BLaER1 treated with 17β-estradiol and CSF1 and Interleukin-3, amounts not matched to agents 10 nM and 100 nM (cell line): ENCODE results near the gene NRSN2.

Experiments used
- H3K27ac ChIP-seq, 11 experiments: shearing (Covaris generic); formaldehyde crosslinking; 2 replicates each; pipeline ENCODE4 v1.8.1; 2022
- H3K27me3 ChIP-seq, 11 experiments: shearing (Covaris generic); formaldehyde crosslinking; 2 replicates each; pipeline ENCODE4 v1.8.1; 2022
- H3K36me3 ChIP-seq, 11 experiments: shearing (Covaris generic); formaldehyde crosslinking; 2 replicates each; pipeline ENCODE4 v1.8.1; 2022
- H3K4me1 ChIP-seq, 10 experiments: shearing (Covaris generic); formaldehyde crosslinking; 2 replicates each; pipeline ENCODE4 v1.8.1; 2022
- H3K4me2 ChIP-seq, 11 experiments: shearing (Covaris generic); formaldehyde crosslinking; 2 replicates each; pipeline ENCODE4 v1.8.1; 2022
- H3K4me3 ChIP-seq, 10 experiments: shearing (Covaris generic); formaldehyde crosslinking; 2 replicates each; pipeline ENCODE4 v1.8.1; 2022
- H3K9ac ChIP-seq, 11 experiments: shearing (Covaris generic); formaldehyde crosslinking; 2 replicates each; pipeline ENCODE4 v1.8.1; 2022
- H3K9me3 ChIP-seq, 11 experiments: shearing (Covaris generic); formaldehyde crosslinking; replicated peaks in 1 of 11; 2 replicates each; pipeline ENCODE4 v1.8.1; 2022
- H4K20me1 ChIP-seq, 11 experiments: shearing (Covaris generic); formaldehyde crosslinking; 2 replicates each; pipeline ENCODE4 v1.8.1; 2022
- Cebpa-rat ChIP-seq, 11 experiments: shearing (Covaris generic); IDR thresholded peaks; 2 replicates each; pipeline ENCODE4 v1.8.1; 2022

Gene NRSN2

GRCh38 chr20:346640-347316 is at the start of gene NRSN2:
Gene NRSN2 (plus strand): TSS chr20:347111. CDS start chr20:349644, 2,533 bp downstream.
- Histone ChIP-seq H3K9me3 (peaks cover 0 to 21% (median 6%) of the 10 kb centered on the region in 11 experiments; a peak in 14 of 22 replicates), H3K27ac (peak within 1 kb of the TSS; percentile 63 to 95 (median 86)), H3K4me1 (peaks cover 14 to 31% (median 22%) of the 10 kb centered on the region in 10 experiments), H3K27me3 (no peaks in the 10 kb centered on the region), H3K9ac (peak within 1 kb of the TSS; percentile 79 to 93 (median 85)), H3K4me3 (peak within 1 kb of the TSS; percentile 63 to 81 (median 70)), H3K36me3 (peaks cover 0 to 50% (median 8%) of the 10 kb centered on the region in 11 experiments; a peak in 8 of 22 replicates), H4K20me1 (peaks cover 0 to 5% (median 0%) of the 10 kb centered on the region in 11 experiments; a peak in 3 of 22 replicates), H3K4me2 (peak within 1 kb of the TSS; percentile 83 to 97 (median 92))
- TF ChIP-seq Cebpa-rat (IDR thresholded peaks at IDR 0.05): no peak

GRCh38 chr20:297925-298775 is 48.8 kb upstream of the NRSN2 start:
- TF ChIP-seq Cebpa-rat (IDR thresholded peaks at IDR 0.05): no peak
- peaks cover 28 to 52% (median 35%) of the 10 kb centered on the region in 11 experiments; a peak in 21 of 22 replicates for H4K20me1 ChIP-seq

GRCh38 chr20:298776-299391 is 48.0 kb upstream of the NRSN2 start:
- Histone ChIP-seq H3K9me3 (peaks cover 0 to 10% (median 0%) of the 10 kb centered on the region in 11 experiments; a peak in 5 of 22 replicates), H3K4me3 (peak overlapping the region; percentile 84 to 99 (median 95)), H3K4me2 (peak overlapping the region; percentile 81 to 99 (median 96)), H3K4me1 (peaks cover 39 to 58% (median 53%) of the 10 kb centered on the region in 10 experiments), H3K36me3 (peaks cover 6 to 36% (median 23%) of the 10 kb centered on the region in 11 experiments; a peak in 17 of 22 replicates), H3K9ac (peak overlapping the region; percentile 98 to 100 (median 100)), H3K27ac (peak overlapping the region; percentile 98 to 100 (median 100)), H3K27me3 (no peaks in the 10 kb centered on the region), H4K20me1 (peaks cover 28 to 54% (median 35%) of the 10 kb centered on the region in 11 experiments; a peak in 21 of 22 replicates)
- no peak for TF ChIP-seq Cebpa-rat (IDR thresholded peaks at IDR 0.05)

More at GRCh38 chr20:297925-298775, 48.8 kb upstream of the NRSN2 start:
- Histone ChIP-seq H3K9me3 (peaks cover 0 to 10% (median 0%) of the 10 kb centered on the region in 11 experiments; a peak in 5 of 22 replicates), H3K4me1 (peaks cover 39 to 58% (median 53%) of the 10 kb centered on the region in 10 experiments), H3K4me3 (peak overlapping the region; percentile 84 to 99 (median 95)), H3K36me3 (peaks cover 6 to 36% (median 23%) of the 10 kb centered on the region in 11 experiments; a peak in 17 of 22 replicates), H3K27ac (peak overlapping the region; percentile 98 to 100 (median 100)), H3K9ac (peak overlapping the region; percentile 98 to 100 (median 100)), H3K4me2 (peak overlapping the region; percentile 81 to 99 (median 96)), H3K27me3 (no peaks in the 10 kb centered on the region)

GRCh38 chr20:300345-300990 is 46.4 kb upstream of the NRSN2 start:
- peaks cover 39 to 56% (median 51%) of the 10 kb centered on the region in 10 experiments for H3K4me1 ChIP-seq
- TF ChIP-seq Cebpa-rat (IDR thresholded peaks at IDR 0.05): no peak
- H3K27ac ChIP-seq: 0 out of 22 replicates have a peak overlapping the region, but pooled peaks of 1 of the 11 experiments have one; percentile 35
- H3K4me3 ChIP-seq: peak overlapping the region; percentile 84 to 99 (median 95); a peak in 16 of 20 replicates
- peak overlapping the region in 4 of 11 experiments; percentile 36 to 100 (median 98); a peak in 3 of 22 replicates for H3K9ac ChIP-seq
- peaks cover 28 to 54% (median 35%) of the 10 kb centered on the region in 11 experiments; a peak in 21 of 22 replicates for H4K20me1 ChIP-seq
- H3K36me3 ChIP-seq: peaks cover 6 to 36% (median 23%) of the 10 kb centered on the region in 11 experiments; a peak in 17 of 22 replicates
- H3K4me2 ChIP-seq: peak overlapping the region; percentile 81 to 99 (median 96)
- H3K9me3 ChIP-seq: peaks cover 0 to 10% (median 0%) of the 10 kb centered on the region in 11 experiments; a peak in 5 of 22 replicates
- H3K27me3 ChIP-seq: no peaks in the 10 kb centered on the region

- no peak overlapping the region for H3K9ac ChIP-seq
- no peak for TF ChIP-seq Cebpa-rat (IDR thresholded peaks at IDR 0.05)
- no peak overlapping the region for H3K27ac ChIP-seq
- H3K4me1 ChIP-seq: peaks cover 29 to 44% (median 37%) of the 10 kb centered on the region in 10 experiments
- H3K4me3 ChIP-seq: no peak overlapping the region
- peaks cover 0 to 10% (median 0%) of the 10 kb centered on the region in 11 experiments; a peak in 5 of 22 replicates for H3K9me3 ChIP-seq
- peaks cover 6 to 36% (median 23%) of the 10 kb centered on the region in 11 experiments; a peak in 17 of 22 replicates for H3K36me3 ChIP-seq
- peak overlapping the region in 8 of 11 experiments; percentile 3 to 99 (median 27); a peak in 10 of 22 replicates for H3K4me2 ChIP-seq
- no peaks in the 10 kb centered on the region for H3K27me3 ChIP-seq
- peaks cover 28 to 54% (median 35%) of the 10 kb centered on the region in 11 experiments; a peak in 21 of 22 replicates for H4K20me1 ChIP-seq
These were observed 44.7 kb upstream of the NRSN2 start for GRCh38 chr20:301886-302848.

- Histone ChIP-seq H3K27me3 (no peaks in the 10 kb centered on the region), H3K4me2 (no peak overlapping the region), H3K36me3 (peaks cover 0 to 19% (median 12%) of the 10 kb centered on the region in 11 experiments; a peak in 13 of 22 replicates), H3K27ac (no peak overlapping the region), H3K4me3 (no peak overlapping the region), H3K4me1 (peaks cover 23 to 39% (median 32%) of the 10 kb centered on the region in 10 experiments; a peak in 19 of 20 replicates), H3K9me3 (peaks cover 0 to 5% (median 0%) of the 10 kb centered on the region in 11 experiments; a peak in 2 of 22 replicates), H3K9ac (no peak overlapping the region), H4K20me1 (peaks cover 6 to 27% (median 15%) of the 10 kb centered on the region in 11 experiments; a peak in 18 of 22 replicates)
- TF ChIP-seq Cebpa-rat (IDR thresholded peaks at IDR 0.05): no peak
These were observed 41.2 kb upstream of the NRSN2 start for GRCh38 chr20:305745-306144.
